ENCODE measurements around the gene RALBP1. TPM values are rescaled to one million over a fixed set of nuclear protein-coding genes. Genes with fewer than 3 reads are reported as not detected.

The RALBP1 gene
- total and polyA plus RNA-seq, 2 of the 8 experiments (the other 6 are each of a cell fraction or from before 2014, with no cell fraction given): 40.3 to 67.8 TPM

- no peak overlapping the region for H2BK15ac ChIP-seq (ENCODE audit: low read length)
- no peak overlapping the region for H2BK5ac ChIP-seq (ENCODE audit: low read depth, low read length)
- H2BK120ac ChIP-seq (replicated peaks; ENCODE audit: low read depth, low read length): no peak overlapping the region
- no peak overlapping the region for H3K4me3 ChIP-seq (ENCODE audit: extremely low read depth in 1 of 4, insufficient read depth in 2 of 4, low read depth in 3 of 4, low read length in 4 of 4)
- H2BK20ac ChIP-seq (ENCODE audit: low read length): no peak overlapping the region
- TF ChIP-seq TEAD4 (IDR thresholded peaks at IDR 0.05; ENCODE audit: low read depth, low read length): no peak
- H2AK5ac ChIP-seq (ENCODE audit: low read depth, low read length): no peak overlapping the region
- H3K9ac ChIP-seq (replicated peaks in 1 of 4; ENCODE audit: extremely low read depth in 1 of 4, low read depth in 3 of 4, low read length in 3 of 4): no peak overlapping the region
- FAIRE-seq (no peak), DNase-seq (ENCODE audit: low read depth in 1 of 2, low spot score in 2 of 2) (no peak)
- H3K79me1 ChIP-seq (ENCODE audit: low read depth, low read length): no peaks in the 10 kb centered on the region
- peaks cover 5 to 29% (median 10%) of the 10 kb centered on the region in 4 experiments; a peak in 5 of 8 replicates for H3K36me3 ChIP-seq (ENCODE audit: control insufficient read depth in 2 of 4, insufficient read depth in 4 of 4, low read length in 3 of 4)
- H4K20me1 ChIP-seq (replicated peaks in 1 of 2; ENCODE audit: control insufficient read depth in 1 of 2, insufficient read depth in 2 of 2, low read length in 2 of 2): peaks cover 0 to 2% of the 10 kb centered on the region in 2 experiments
- WGBS, 2 experiments (ENCODE audit: extremely low coverage in 1 of 2, insufficient coverage in 1 of 2, insufficient read length in 1 of 2, insufficient replicate concordance in 2 of 2, low coverage in 1 of 2, low lambda C conversion rate in 2 of 2, missing lambda C conversion rate in 1 of 2): 90% methylated on average over 3 of the region's 3 CpGs; no CpG with 5 or more reads in 1 of the 2 experiments
- no peaks in the 10 kb centered on the region for H3K27me3 ChIP-seq (replicated peaks in 1 of 4; ENCODE audit: control insufficient read depth in 3 of 4, extremely low read depth in 1 of 4, insufficient read depth in 3 of 4, low read length in 3 of 4)
- H3K56ac ChIP-seq (replicated peaks; ENCODE audit: insufficient read length, low read depth, low read length): no peak overlapping the region
- no peak overlapping the region for H2BK12ac ChIP-seq (ENCODE audit: low read depth, low read length)
- no peaks in the 10 kb centered on the region for H3K9me3 ChIP-seq (ENCODE audit: insufficient read depth in 2 of 2, low read depth in 1 of 2, low read length in 1 of 2)
- H3K4ac ChIP-seq (replicated peaks; ENCODE audit: insufficient read length, low read depth, low read length): no peak overlapping the region
- H3K23me2 ChIP-seq (ENCODE audit: low read depth, low read length): no peaks in the 10 kb centered on the region
- no peak overlapping the region for H3K4me2 ChIP-seq (ENCODE audit: insufficient read depth in 1 of 2, low read depth in 2 of 2, low read length in 2 of 2)
- H3K27ac ChIP-seq (ENCODE audit: low read depth, low read length): no peak overlapping the region
- CTCF ChIA-PET (ENCODE audit: partially characterized antibody): no interaction called here
- no peak overlapping the region for H4K5ac ChIP-seq (ENCODE audit: insufficient read length, low read depth, low read length)
- H3K23ac ChIP-seq (ENCODE audit: insufficient read length): no peak overlapping the region
- no peak overlapping the region for H4K8ac ChIP-seq (ENCODE audit: extremely low read depth, insufficient read depth, low read length)
- no peak overlapping the region for H2AFZ ChIP-seq (ENCODE audit: low read length)
- H4K91ac ChIP-seq (replicated peaks; ENCODE audit: insufficient read length, low read length): no peak overlapping the region
- POLR2A ChIA-PET (ENCODE audit: partially characterized antibody): no interaction called here
- no peak overlapping the region for H3K14ac ChIP-seq (ENCODE audit: insufficient read length)
- no peak overlapping the region for H3K18ac ChIP-seq (ENCODE audit: extremely low read depth, low read length)
- H3K79me2 ChIP-seq (ENCODE audit: control insufficient read depth in 1 of 2, insufficient read depth in 2 of 2, low read length in 2 of 2): no peaks in the 10 kb centered on the region
- H3K4me1 ChIP-seq (replicated peaks in 1 of 4; ENCODE audit: control insufficient read depth in 3 of 4, insufficient read depth in 4 of 4, low read length in 3 of 4): peaks cover 2 to 3% (median 3%) of the 10 kb centered on the region in 4 experiments; a peak in 5 of 7 replicates
These were observed 96.2 kb downstream of the RALBP1 start for GRCh38 chr18:9571546-9571945.

Measured in H1 (cell line).